GM10847 (cell line): ENCODE results near the gene VWA5B2.

Source experiments
- POLR2A ChIP-seq: IDR thresholded peaks from 2 replicates; pipeline ENCODE4 v1.6.1; 2011; ENCODE audit not compliant: insufficient read length; ENCODE audit errors: extremely low read depth

Gene VWA5B2

GRCh38 chr3:184275381-184275701, 46.0 kb downstream of the VWA5B2 start:
- no peak for TF ChIP-seq POLR2A

GRCh38 chr3:184275961-184276910, 46.9 kb downstream of the VWA5B2 start, which contains the start of gene ECE2:
ECE2 (plus strand) TSS chr3:184276022; CDS start chr3:184276154, 132 bp downstream.
- TF ChIP-seq POLR2A: no peak

GRCh38 chr3:184277366-184277765, 48.0 kb downstream of the VWA5B2 start:
- no peak for TF ChIP-seq POLR2A

- no peak for TF ChIP-seq POLR2A
Observed at GRCh38 chr3:184282941-184283340, 53.6 kb downstream of the VWA5B2 start.

GRCh38 chr3:184283681-184284080, 54.3 kb downstream of the VWA5B2 start:
- no peak for TF ChIP-seq POLR2A

- no peak for TF ChIP-seq POLR2A
Observed at GRCh38 chr3:184284696-184285095, 55.3 kb downstream of the VWA5B2 start.

- TF ChIP-seq POLR2A: no peak
Observed at GRCh38 chr3:184289426-184289938, 60.1 kb downstream of the VWA5B2 start.

GRCh38 chr3:184290331-184290730, 60.9 kb downstream of the VWA5B2 start:
- no peak for TF ChIP-seq POLR2A

GRCh38 chr3:184291044-184291737, 61.8 kb downstream of the VWA5B2 start:
- no peak for TF ChIP-seq POLR2A
